Measurements from ENCODE around the gene FIBIN. TPM values are rescaled to one million over a fixed set of nuclear protein-coding genes. Genes with fewer than 3 reads are reported as not detected.

FIBIN gene
- total RNA-seq, 3 donors from 2014 or later, result 0.84 to 21.3 (median 2.8) TPM

DNA sequence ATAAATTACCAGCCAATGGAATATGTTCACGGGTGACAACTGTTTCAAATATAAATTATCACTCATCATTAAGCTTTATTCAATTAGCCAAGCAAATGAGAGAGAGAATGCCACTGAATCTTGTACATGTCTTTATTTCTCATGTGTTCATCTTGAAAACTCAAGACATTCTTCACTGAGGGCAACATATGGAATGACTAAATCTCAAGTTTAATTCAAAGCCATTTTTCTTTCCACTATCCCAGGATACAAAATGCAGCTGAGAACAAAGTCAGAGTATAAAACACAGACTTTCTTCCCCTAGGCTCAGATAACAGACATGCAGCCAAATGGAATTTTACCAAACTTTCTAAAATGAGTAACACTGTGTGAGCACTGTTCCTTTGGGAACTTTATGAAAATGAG lies 34.7 kb downstream of the FIBIN start:
- Histone ChIP-seq H3K4me1 (ENCODE audit: low read depth) (no peaks in the 10 kb centered on the region), H3K36me3 (ENCODE audit: low read depth) (no peaks in the 10 kb centered on the region), H3K9me3 (no peaks in the 10 kb centered on the region), H3K4me3 (no peak overlapping the region)
- intact Hi-C loops (cut with DNase I, micrococcal nuclease), result no loop called here
- TF ChIP-seq, protein P1, sequence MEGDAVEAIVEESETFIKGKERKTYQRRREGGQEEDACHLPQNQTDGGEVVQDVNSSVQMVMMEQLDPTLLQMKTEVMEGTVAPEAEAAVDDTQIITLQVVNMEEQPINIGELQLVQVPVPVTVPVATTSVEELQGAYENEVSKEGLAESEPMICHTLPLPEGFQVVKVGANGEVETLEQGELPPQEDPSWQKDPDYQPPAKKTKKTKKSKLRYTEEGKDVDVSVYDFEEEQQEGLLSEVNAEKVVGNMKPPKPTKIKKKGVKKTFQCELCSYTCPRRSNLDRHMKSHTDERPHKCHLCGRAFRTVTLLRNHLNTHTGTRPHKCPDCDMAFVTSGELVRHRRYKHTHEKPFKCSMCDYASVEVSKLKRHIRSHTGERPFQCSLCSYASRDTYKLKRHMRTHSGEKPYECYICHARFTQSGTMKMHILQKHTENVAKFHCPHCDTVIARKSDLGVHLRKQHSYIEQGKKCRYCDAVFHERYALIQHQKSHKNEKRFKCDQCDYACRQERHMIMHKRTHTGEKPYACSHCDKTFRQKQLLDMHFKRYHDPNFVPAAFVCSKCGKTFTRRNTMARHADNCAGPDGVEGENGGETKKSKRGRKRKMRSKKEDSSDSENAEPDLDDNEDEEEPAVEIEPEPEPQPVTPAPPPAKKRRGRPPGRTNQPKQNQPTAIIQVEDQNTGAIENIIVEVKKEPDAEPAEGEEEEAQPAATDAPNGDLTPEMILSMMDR (IDR thresholded peaks at IDR 0.05), result no peak
- ATAC-seq (no peak), DNase-seq (no peak)

DNA sequence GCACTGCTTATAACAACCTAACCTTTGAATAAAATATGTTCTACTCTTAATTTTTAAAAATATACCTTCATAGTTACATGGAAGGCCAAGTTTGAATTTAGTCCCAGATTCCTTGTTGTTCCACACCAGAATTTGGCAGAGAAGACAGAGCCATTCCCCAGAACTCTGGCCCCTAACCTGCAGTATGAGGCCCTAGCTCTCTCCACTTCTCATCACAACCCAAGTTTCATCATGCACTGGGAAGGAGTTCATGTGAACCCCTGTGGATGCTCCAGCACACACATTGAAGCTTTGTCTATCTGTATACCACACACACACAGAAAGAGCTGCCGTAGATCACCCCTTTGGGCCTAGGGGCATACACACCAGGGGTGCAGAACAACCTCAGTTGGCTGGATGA lies 36.1 kb downstream of the FIBIN start:
- H3K36me3 ChIP-seq (ENCODE audit: low read depth), result no peaks in the 10 kb centered on the region
- intact Hi-C loops (cut with DNase I, micrococcal nuclease), result no loop called here
- TF ChIP-seq, protein P1 (IDR thresholded peaks at IDR 0.05), result no peak
- H3K9me3 ChIP-seq, result no peaks in the 10 kb centered on the region
- H3K4me1 ChIP-seq (ENCODE audit: low read depth), result no peaks in the 10 kb centered on the region
- H3K4me3 ChIP-seq, result no peak overlapping the region
- ATAC-seq (no peak), DNase-seq (no peak)

DNA sequence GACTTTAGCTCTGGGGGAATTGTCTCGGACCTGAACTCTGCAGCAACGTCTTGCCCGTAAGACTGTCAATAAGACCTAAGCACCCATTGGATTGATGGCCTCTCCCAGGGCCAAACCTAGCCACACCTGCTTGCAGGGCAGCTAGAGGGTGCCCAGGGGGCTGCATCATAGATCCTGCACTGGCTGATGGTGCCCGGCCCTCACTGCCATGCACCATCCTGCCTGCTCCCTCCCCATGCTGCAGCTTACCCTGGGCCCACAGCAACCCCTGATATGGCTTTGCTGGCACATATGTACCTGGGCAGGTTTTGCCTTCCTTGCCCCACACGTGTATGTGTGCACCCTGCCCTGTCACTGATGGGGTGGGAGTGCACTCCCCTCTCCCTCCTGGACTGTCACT lies 37.8 kb downstream of the FIBIN start:
- no peak for ATAC-seq
- Histone ChIP-seq H3K4me1 (ENCODE audit: low read depth) (no peaks in the 10 kb centered on the region), H3K9me3 (no peaks in the 10 kb centered on the region), H3K4me3 (no peak overlapping the region), H3K36me3 (ENCODE audit: low read depth) (no peaks in the 10 kb centered on the region)
- intact Hi-C loops (cut with DNase I, micrococcal nuclease), result no loop called here
- TF ChIP-seq, protein P1 (IDR thresholded peaks at IDR 0.05), result no peak
- peak in 1 of 3 donors; percentile 13 for DNase-seq

DNA sequence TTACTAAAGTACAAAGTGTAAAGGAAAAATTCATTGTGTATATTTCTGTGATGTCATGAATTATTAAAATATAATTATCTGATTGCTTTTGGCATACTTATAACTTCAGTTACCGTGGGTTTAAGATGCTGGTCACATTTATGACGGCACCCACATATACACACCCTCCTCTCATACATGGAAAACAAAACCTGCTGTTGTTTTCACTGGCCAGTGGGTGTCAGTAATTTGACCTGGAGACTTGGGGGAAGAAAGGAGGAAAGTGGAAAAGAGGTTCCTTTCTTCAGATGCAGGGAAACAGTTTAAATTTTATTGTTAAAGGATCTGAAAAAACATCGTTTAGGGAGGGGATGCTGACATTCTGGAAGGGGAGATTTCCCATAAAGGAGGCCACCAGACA lies 46.0 kb downstream of the FIBIN start:
- Histone ChIP-seq H3K9me3 (peaks cover 4% of the 10 kb centered on the region), H3K4me1 (ENCODE audit: low read depth) (no peaks in the 10 kb centered on the region), H3K36me3 (ENCODE audit: low read depth) (no peaks in the 10 kb centered on the region), H3K4me3 (no peak overlapping the region)
- no peak for ATAC-seq
- TF ChIP-seq, protein P1 (IDR thresholded peaks at IDR 0.05), result no peak
- intact Hi-C loops (cut with DNase I, micrococcal nuclease), result no loop called here
- no peak for DNase-seq

DNA sequence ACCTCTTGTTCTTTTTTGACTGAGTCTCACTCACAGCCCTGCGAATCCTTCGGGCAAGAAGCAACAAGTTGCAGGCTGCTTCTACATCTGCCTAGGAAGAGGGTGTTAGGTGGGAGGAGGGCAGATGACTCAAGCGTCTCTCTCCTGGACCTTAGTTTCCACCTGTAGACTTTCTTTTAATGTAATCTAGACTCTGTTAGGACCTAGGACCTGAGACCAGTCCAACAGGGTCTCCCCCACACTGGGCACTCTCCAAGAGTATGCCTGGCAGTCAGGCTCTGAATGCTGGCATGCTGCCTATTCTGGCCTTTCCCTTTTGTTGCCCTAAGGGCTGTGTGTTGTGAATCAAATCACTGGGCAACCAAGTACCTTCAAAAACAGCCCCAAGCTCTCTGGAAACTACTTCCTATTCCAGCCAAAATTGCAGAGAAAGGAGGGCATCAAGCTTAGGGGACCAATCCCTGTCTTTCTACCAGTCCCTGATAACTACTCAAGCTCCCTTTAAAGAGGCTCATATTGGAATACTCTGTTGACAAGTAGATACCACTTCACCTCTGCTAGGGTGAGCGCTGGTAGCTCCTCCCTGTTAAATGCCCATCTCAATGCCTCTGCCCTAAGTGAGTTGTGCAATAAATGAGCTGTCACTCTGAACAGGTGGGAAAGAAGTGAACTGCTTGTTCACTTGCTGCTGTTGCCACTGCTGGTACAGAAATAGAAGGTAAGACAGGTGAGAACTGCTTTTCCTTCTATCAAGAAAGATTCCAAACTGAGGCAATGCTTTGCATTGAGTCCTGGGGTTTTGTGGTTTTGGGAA lies 46.6 kb downstream of the FIBIN start, which contains the start of gene BBOX1:
TSS of gene BBOX1 (plus strand) at position 514 of the 814 bp plus-strand sequence. CDS start 14,616 bp downstream, outside the sequence.
- peak in 1 of 3 donors; percentile 19 for DNase-seq
- Histone ChIP-seq H3K4me1 (ENCODE audit: low read depth) (no peaks in the 10 kb centered on the region), H3K36me3 (ENCODE audit: low read depth) (no peaks in the 10 kb centered on the region), H3K9me3 (peaks cover 4% of the 10 kb centered on the region), H3K4me3 (no peak within 1 kb of the TSS)
- no peak for ATAC-seq
- TF ChIP-seq, protein P1 (IDR thresholded peaks at IDR 0.05), result no peak
- intact Hi-C loops (cut with DNase I, micrococcal nuclease), result no loop called here
